Type B pancreatic cell (in vitro differentiated cells): ENCODE results near the gene POLR1A. TPM values are rescaled to one million over a fixed set of nuclear protein-coding genes. Genes with fewer than 3 reads are reported as not detected.

Source experiments
- DNase-seq: peaks from one replicate; pipeline ENCODE4 v3.0.0; 2021; ENCODE audit warnings: mixed read lengths; ENCODE audit not compliant: unreplicated experiment; ENCODE audit errors: extremely low spot score
- H3K27ac Mint-ChIP-seq: 2 replicates; pipeline ENCODE4 v1.8.0; 2021; ENCODE audit warnings: mild to moderate bottlenecking, mixed read lengths
- H3K27me3 Mint-ChIP-seq: 2 replicates; pipeline ENCODE4 v1.8.0; 2021; ENCODE audit warnings: mixed read lengths
- H3K36me3 Mint-ChIP-seq: 2 replicates; pipeline ENCODE4 v1.8.0; 2021; ENCODE audit warnings: mixed read lengths
- H3K4me1 Mint-ChIP-seq: one replicate; pipeline ENCODE4 v1.8.0; 2021; ENCODE audit warnings: mixed read lengths; ENCODE audit not compliant: unreplicated experiment
- H3K4me3 Mint-ChIP-seq: 2 replicates; pipeline ENCODE4 v1.8.0; 2021; ENCODE audit warnings: mild to moderate bottlenecking, mixed read lengths
- H3K9me3 Mint-ChIP-seq: 2 replicates; pipeline ENCODE4 v1.8.0; 2021; ENCODE audit warnings: mixed read lengths
- CTCF ChIP-seq: fragments of 200-600 bp; sonication (generic); conservative IDR thresholded peaks from 2 replicates; pipeline ENCODE4 v1.5.0; 2021; ENCODE audit warnings: antibody characterized with exemption, mild to moderate bottlenecking
- total RNA-seq: library from RNA; stranded (reverse); gene quantifications from 2 replicates; pipeline ENCODE4 v1.2.1, GENCODE V29; 2021; ENCODE audit warnings: low replicate concordance

The POLR1A gene
- total RNA-seq, 1 donor from 2014 or later: 57.6 TPM

GRCh38 chr2:86135653-86136052 lies 30.0 kb upstream of the POLR1A start:
- Mint-ChIP-seq H3K36me3 (peaks cover 40% of the 10 kb centered on the region), H3K4me1 (no peaks in the 10 kb centered on the region), H3K27ac (no peak overlapping the region), H3K27me3 (no peaks in the 10 kb centered on the region), H3K4me3 (no peak overlapping the region), H3K9me3 (no peaks in the 10 kb centered on the region)
- TF ChIP-seq CTCF: no peak
- no peak for DNase-seq

- Mint-ChIP-seq H3K27me3 (no peaks in the 10 kb centered on the region), H3K27ac (no peak overlapping the region), H3K4me1 (no peaks in the 10 kb centered on the region), H3K4me3 (no peak overlapping the region), H3K36me3 (peaks cover 35% of the 10 kb centered on the region), H3K9me3 (no peaks in the 10 kb centered on the region)
- no peak for DNase-seq
- no peak for TF ChIP-seq CTCF
These were observed 29.0 kb upstream of the POLR1A start for GRCh38 chr2:86134709-86135108.

GRCh38 chr2:86124683-86125082 lies 19.0 kb upstream of the POLR1A start:
- Mint-ChIP-seq H3K27me3 (no peaks in the 10 kb centered on the region), H3K9me3 (no peaks in the 10 kb centered on the region), H3K4me3 (no peak overlapping the region), H3K27ac (no peak overlapping the region), H3K4me1 (no peaks in the 10 kb centered on the region), H3K36me3 (peaks cover 26% of the 10 kb centered on the region)
- TF ChIP-seq CTCF: no peak
- DNase-seq: no peak

GRCh38 chr2:86123328-86123925 lies 17.7 kb upstream of the POLR1A start:
- no peaks in the 10 kb centered on the region for H3K9me3 Mint-ChIP-seq
- peaks cover 24% of the 10 kb centered on the region for H3K36me3 Mint-ChIP-seq
- H3K27ac Mint-ChIP-seq: no peak overlapping the region
- no peak for TF ChIP-seq CTCF
- no peak for DNase-seq
- no peaks in the 10 kb centered on the region for H3K27me3 Mint-ChIP-seq
- no peaks in the 10 kb centered on the region for H3K4me1 Mint-ChIP-seq
- no peak overlapping the region for H3K4me3 Mint-ChIP-seq

- Mint-ChIP-seq H3K36me3 (peaks cover 34% of the 10 kb centered on the region), H3K27me3 (no peaks in the 10 kb centered on the region), H3K4me1 (no peaks in the 10 kb centered on the region), H3K27ac (no peak overlapping the region), H3K9me3 (no peaks in the 10 kb centered on the region), H3K4me3 (no peak overlapping the region)
- no peak for TF ChIP-seq CTCF
- DNase-seq: no peak
These were observed 12.4 kb upstream of the POLR1A start for GRCh38 chr2:86118130-86118529.

- Mint-ChIP-seq H3K36me3 (peaks cover 31% of the 10 kb centered on the region), H3K4me3 (peak overlapping the region; percentile 98), H3K4me1 (peaks cover 26% of the 10 kb centered on the region), H3K27ac (peak overlapping the region; percentile 98), H3K27me3 (no peaks in the 10 kb centered on the region), H3K9me3 (no peaks in the 10 kb centered on the region)
- DNase-seq: no peak
- TF ChIP-seq CTCF: no peak
These were observed 1.3 kb upstream of the POLR1A start for GRCh38 chr2:86107031-86107430.
